K562 (cell line): Measurements from ENCODE around the gene AGPAT3.

Source experiments
- CBFB ChIP-seq: sonication (generic); formaldehyde crosslinking; IDR thresholded peaks from 2 replicates; pipeline ENCODE4 v1.4.0; 2020; ENCODE audit warnings: mild to moderate bottlenecking, missing genetic modification reagents
- TF ChIP-seq, protein P1 (sequence below): sonication (generic); formaldehyde crosslinking; IDR thresholded peaks from 2 replicates; pipeline ENCODE4 v1.8.1; 2023; ENCODE audit warnings: mild to moderate bottlenecking, missing genetic modification reagents

DNA sequence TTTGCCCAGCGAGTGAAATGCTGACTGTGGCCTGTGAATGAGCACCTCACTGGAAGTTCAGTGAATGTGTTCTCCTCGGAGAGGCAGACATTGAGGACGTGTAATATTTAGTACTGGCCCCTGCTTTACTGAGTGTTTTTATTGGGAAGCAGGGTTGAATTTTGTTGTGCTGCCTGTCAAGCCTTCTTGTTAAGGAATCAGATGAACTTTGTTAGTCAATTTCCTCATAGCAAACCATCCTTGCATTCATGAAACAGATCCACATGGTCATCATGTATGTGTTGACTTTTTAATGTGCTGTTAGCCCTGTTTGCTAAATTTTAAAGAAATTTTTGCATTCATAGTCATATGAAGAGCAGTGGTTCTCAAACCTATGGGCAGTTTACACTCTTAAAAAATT lies 47.9 kb downstream of the AGPAT3 start:
- no peak for TF ChIP-seq CBFB (CRISPR knock-in tag)
- TF ChIP-seq, protein P1, sequence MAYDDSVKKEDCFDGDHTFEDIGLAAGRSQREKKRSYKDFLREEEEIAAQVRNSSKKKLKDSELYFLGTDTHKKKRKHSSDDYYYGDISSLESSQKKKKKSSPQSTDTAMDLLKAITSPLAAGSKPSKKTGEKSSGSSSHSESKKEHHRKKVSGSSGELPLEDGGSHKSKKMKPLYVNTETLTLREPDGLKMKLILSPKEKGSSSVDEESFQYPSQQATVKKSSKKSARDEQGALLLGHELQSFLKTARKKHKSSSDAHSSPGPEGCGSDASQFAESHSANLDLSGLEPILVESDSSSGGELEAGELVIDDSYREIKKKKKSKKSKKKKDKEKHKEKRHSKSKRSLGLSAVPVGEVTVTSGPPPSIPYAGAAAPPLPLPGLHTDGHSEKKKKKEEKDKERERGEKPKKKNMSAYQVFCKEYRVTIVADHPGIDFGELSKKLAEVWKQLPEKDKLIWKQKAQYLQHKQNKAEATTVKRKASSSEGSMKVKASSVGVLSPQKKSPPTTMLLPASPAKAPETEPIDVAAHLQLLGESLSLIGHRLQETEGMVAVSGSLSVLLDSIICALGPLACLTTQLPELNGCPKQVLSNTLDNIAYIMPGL (CRISPR knock-in tag): no peak
